Measurements from ENCODE around the gene PPP1R7. TPM values are rescaled to one million over a fixed set of nuclear protein-coding genes. Genes with fewer than 3 reads are reported as not detected.

Gene PPP1R7
- total RNA-seq, result 34.0 and 44.6 TPM in 2 replicates

GRCh38 chr2:241149925-241150659 lies at the start of gene PPP1R7:
PPP1R7 (plus strand) TSS chr2:241150467; CDS start chr2:241150496, 29 bp downstream.

GRCh38 chr2:241102239-241102803 lies 47.9 kb upstream of the PPP1R7 start, which contains the start of gene MTERF4:
MTERF4 (minus strand) TSS chr2:241102287; CDS start chr2:241102273, 14 bp downstream.

DNA sequence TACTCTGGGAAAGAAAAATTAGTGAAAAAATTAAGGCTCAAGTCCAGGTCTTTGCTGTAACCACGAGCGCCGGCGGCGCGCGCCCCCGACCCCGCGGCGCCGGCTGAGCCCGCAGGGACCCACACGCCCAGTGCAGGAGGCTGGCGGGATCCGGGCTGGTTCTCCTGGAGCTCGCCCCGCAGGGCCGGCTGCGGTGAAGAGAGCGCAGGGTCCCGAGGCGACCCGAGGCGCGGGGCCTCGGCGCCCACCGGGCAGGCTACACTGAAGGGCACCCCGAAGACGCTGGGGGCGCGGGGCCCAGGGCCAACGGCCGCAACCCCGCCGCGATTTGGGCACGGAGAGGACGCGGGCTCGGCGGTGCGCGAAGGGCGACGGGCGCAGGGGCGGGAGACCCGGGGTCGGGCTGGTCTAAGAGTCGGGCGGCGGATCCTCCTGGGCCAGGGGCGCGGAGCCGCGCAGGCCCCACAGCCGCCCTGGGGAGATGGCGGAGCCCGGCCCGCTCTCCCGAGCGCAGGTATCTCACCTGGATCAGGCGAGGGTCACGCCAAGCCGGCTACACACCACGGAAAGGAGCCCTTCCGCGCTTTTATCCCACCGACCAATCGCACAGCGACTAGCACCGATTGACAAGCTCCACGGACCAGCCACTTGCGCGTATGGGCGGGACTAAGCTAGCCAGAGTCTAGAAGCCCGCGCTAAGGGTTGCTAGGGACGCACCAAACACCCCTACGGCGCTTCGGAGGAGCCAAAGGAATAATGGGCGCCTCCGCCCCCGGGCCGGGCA lies 1.2 kb upstream of the PPP1R7 start, which contains the start of gene PASK:
TSS of gene PASK (minus strand) at position 582 of the 784 bp plus-strand sequence. CDS start 6,440 bp downstream, outside the sequence.

DNA sequence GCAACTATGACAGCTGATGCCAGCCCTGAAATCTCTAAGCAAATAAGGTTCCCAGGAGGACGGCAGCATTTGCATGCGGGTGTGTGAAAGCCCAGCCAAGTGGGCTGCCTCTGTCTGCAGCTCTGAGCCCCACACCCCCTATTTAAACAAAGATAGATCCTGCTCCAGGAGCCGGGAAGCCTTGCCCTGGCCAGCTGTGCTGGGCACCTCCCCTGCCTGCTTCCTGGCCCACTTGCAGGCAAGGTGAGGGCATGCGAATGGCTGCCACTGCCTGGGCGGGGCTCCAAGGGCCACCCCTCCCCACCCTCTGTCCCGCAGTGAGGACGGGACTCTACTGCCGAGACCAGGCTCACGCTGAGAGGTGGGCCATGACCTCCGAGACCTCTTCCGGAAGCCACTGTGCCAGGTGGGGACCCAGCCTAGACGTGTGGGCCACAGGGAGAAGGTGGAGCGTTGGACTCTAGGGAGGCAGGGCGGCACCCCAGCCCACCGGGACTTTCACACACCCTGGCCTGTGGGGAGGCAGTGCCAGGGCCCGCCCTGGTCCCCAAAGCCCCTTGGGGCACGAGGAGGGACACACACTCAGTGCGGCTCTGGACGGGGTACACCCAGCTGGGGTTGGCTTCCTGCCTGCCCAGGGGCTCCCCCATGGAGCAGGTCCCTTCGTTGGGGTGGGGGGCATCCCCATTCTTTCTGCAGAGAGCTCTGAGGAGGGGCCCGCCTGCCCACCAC lies 38.3 kb downstream of the PPP1R7 start, which contains the start of gene ANO7:
TSS of gene ANO7 (plus strand) at position 317 of the 732 bp plus-strand sequence. CDS start 1,387 bp downstream, outside the sequence.

Small RNA genes lying within 50 kb of the gene (small RNA-seq; reads per million reads assigned to genes)
- not detected for gene AC005237.2

Other genes starting within 250 kb of the PPP1R7 start
- not detected in 2 replicates for gene CROCC2, start 244.1 kb upstream of the PPP1R7 start, total RNA-seq
- gene SNED1, start 151.8 kb upstream of the PPP1R7 start, total RNA-seq, result 37.2 and 59.8 TPM in 2 replicates
- 27.4 and 33.7 TPM in 2 replicates for gene MTERF4, start 48.2 kb upstream of the PPP1R7 start, total RNA-seq
- 3.3 and 5.3 TPM in 2 replicates for gene PASK, start 995 bp upstream of the PPP1R7 start, total RNA-seq
- gene ANO7, start 38.2 kb downstream of the PPP1R7 start, total RNA-seq, result 1.6 and 1.9 TPM in 2 replicates
- 753 and 1,013 TPM in 2 replicates for gene HDLBP, start 165.2 kb downstream of the PPP1R7 start, total RNA-seq
- 457 and 552 TPM in 2 replicates for gene SEPTIN2, start 165.5 kb downstream of the PPP1R7 start, total RNA-seq
- 49.6 and 60.7 TPM in 2 replicates for gene FARP2, start 205.8 kb downstream of the PPP1R7 start, total RNA-seq

Measured in vein endothelial cell (primary cell).